Frontal cortex (tissue), 4 donors: ENCODE results near the gene SIM2. TPM values are rescaled to one million over a fixed set of nuclear protein-coding genes. Genes with fewer than 3 reads are reported as not detected.
"Not testable (repeated sequence)": the region's sequence is repeated elsewhere in the genome, so short reads cannot be mapped to it uniquely, and the experiment has no call there.

Experiments
- DNase-seq, 2 donors: peaks; one replicate each; pipeline ENCODE4 v3.0.0; 2012; ENCODE audit warnings: low spot score in 2 of 2
- FAIRE-seq: peaks from 2 replicates; lab custom pipeline; 2012; peaks lifted over from hg19 to GRCh38; lab: Jason Lieb, UNC
- total RNA-seq: library from RNA; depleted of rRNA; stranded (reverse); fragments of >200 nt; gene quantifications from one replicate; pipeline ENCODE4 v1.2.3, GENCODE V29; 2014
- donor health status: control.
- donor health status: control.
- donor health status: control.

Gene SIM2
- total RNA-seq, result not detected

GRCh38 chr21:36698981-36699545, at the start of gene SIM2:
TSS of gene SIM2 (plus strand) at chr21:36699115. CDS start at chr21:36699747, 632 bp downstream.
- DNase-seq (peak in 1 of 2 donors; percentile 43), FAIRE-seq (no peak)

- no peak for FAIRE-seq
These were observed 44.6 kb upstream of the SIM2 start for GRCh38 chr21:36654324-36654723.

GRCh38 chr21:36654796-36655325, 44.1 kb upstream of the SIM2 start:
- no peak for FAIRE-seq
- no peak for DNase-seq

More at GRCh38 chr21:36654324-36654723, 44.6 kb upstream of the SIM2 start:
- peak; percentile 35 to 36 for DNase-seq

- DNase-seq (no peak), FAIRE-seq (no peak)
These were observed 42.8 kb upstream of the SIM2 start for GRCh38 chr21:36656138-36656537.

GRCh38 chr21:36657290-36657689, 41.6 kb upstream of the SIM2 start:
- FAIRE-seq, DNase-seq: not testable (repeated sequence)

- no peak for DNase-seq
- FAIRE-seq, result no peak
These were observed 40.9 kb upstream of the SIM2 start for GRCh38 chr21:36657999-36658398.

- DNase-seq (no peak), FAIRE-seq (no peak)
These were observed 40.0 kb upstream of the SIM2 start for GRCh38 chr21:36658926-36659325.

GRCh38 chr21:36661511-36662309, 37.2 kb upstream of the SIM2 start:
- DNase-seq (no peak), FAIRE-seq (no peak)

- DNase-seq (no peak), FAIRE-seq (no peak)
These were observed 35.7 kb upstream of the SIM2 start for GRCh38 chr21:36663033-36663855.

GRCh38 chr21:36664662-36664990, 34.3 kb upstream of the SIM2 start:
- no peak for DNase-seq
- FAIRE-seq, result no peak

- FAIRE-seq (no peak), DNase-seq (no peak)
These were observed 33.1 kb upstream of the SIM2 start for GRCh38 chr21:36665806-36666205.

GRCh38 chr21:36668713-36669112, 30.2 kb upstream of the SIM2 start:
- FAIRE-seq (no peak), DNase-seq (no peak)

- FAIRE-seq, result no peak
- no peak for DNase-seq
These were observed 27.1 kb upstream of the SIM2 start for GRCh38 chr21:36671836-36672235.

GRCh38 chr21:36672296-36672695, 26.6 kb upstream of the SIM2 start:
- FAIRE-seq, DNase-seq: not testable (repeated sequence)

- FAIRE-seq (no peak), DNase-seq (no peak)
These were observed 26.2 kb upstream of the SIM2 start for GRCh38 chr21:36672737-36673136.

GRCh38 chr21:36676039-36676950, 22.6 kb upstream of the SIM2 start:
- FAIRE-seq (no peak), DNase-seq (no peak)

GRCh38 chr21:36677443-36677842, 21.5 kb upstream of the SIM2 start:
- FAIRE-seq (no peak), DNase-seq (no peak)

GRCh38 chr21:36678538-36678937, 20.4 kb upstream of the SIM2 start:
- FAIRE-seq, result no peak
- DNase-seq, result no peak

- FAIRE-seq, result no peak
- DNase-seq, result no peak
These were observed 17.7 kb upstream of the SIM2 start for GRCh38 chr21:36681117-36681631.
